Activated CD8-positive, alpha-beta T cell treated with anti-CD3 and anti-CD28 coated beads for 36 hours (primary cell): ENCODE data around the gene MAGI2. TPM values are rescaled to one million over a fixed set of nuclear protein-coding genes. Genes with fewer than 3 reads are reported as not detected.

ENCODE experiments used
- ATAC-seq: fragments of 200-7000 bp; cut with Tn5 transposase; one replicate; pipeline ENCODE4 v1.10.0; 2021; ENCODE audit warnings: mild to moderate bottlenecking, moderate library complexity
- CTCF ChIA-PET: fragments of 350-600 bp; sonication (Branson Sonifier 250); formaldehyde crosslinking; loops from one replicate; lab custom pipeline; 2021; ENCODE audit warnings: antibody characterized with exemption; lab: Charles Lee
- POLR2A ChIA-PET: fragments of 350-600 bp; sonication (Branson Sonifier 250); formaldehyde crosslinking; loops from one replicate; lab custom pipeline; 2021; ENCODE audit warnings: antibody characterized with exemption; lab: Charles Lee
- DNase-seq: peaks from one replicate; pipeline ENCODE4 v3.0.0-alpha.2; 2020
- H3K27ac Mint-ChIP-seq: one replicate; pipeline ENCODE4 v1.8.0; 2021; ENCODE audit warnings: mild to moderate bottlenecking, mixed read lengths
- H3K27me3 Mint-ChIP-seq: one replicate; pipeline ENCODE4 v1.8.0; 2021; ENCODE audit warnings: mixed read lengths
- H3K36me3 Mint-ChIP-seq: one replicate; pipeline ENCODE4 v1.8.0; 2021; ENCODE audit warnings: low read depth, mixed read lengths
- H3K4me1 Mint-ChIP-seq: one replicate; pipeline ENCODE4 v1.8.0; 2021; ENCODE audit warnings: low read depth, mixed read lengths
- H3K4me3 Mint-ChIP-seq: one replicate; pipeline ENCODE4 v1.8.0; 2021; ENCODE audit warnings: mild to moderate bottlenecking, moderate library complexity, mixed read lengths
- H3K9me3 Mint-ChIP-seq: one replicate; pipeline ENCODE4 v1.8.0; 2021; ENCODE audit warnings: mixed read lengths
- CTCF ChIP-seq: fragments of 200-600 bp; IDR thresholded peaks from one replicate; pipeline ENCODE4 v1.8.0; 2022; ENCODE audit warnings: antibody characterized with exemption, mild to moderate bottlenecking
- intact Hi-C: fragments of 100-400 bp; cut with micrococcal nuclease; formaldehyde crosslinking; loops from one replicate; pipeline ENCODE4 v1.10.0; 2022
- total RNA-seq, 2 experiments: library from RNA; stranded (reverse); gene quantifications; one replicate each; pipeline ENCODE4 v1.2.3, GENCODE V29; 2021

The MAGI2 gene
- total RNA-seq, 2 experiments from 2014 or later = 0.04 to 0.09 TPM

- Mint-ChIP-seq H3K9me3 (peaks cover 1% of the 10 kb centered on the region), H3K36me3 (no peaks in the 10 kb centered on the region), H3K27ac (no peak overlapping the region), H3K27me3 (peaks cover 1% of the 10 kb centered on the region), H3K4me3 (no peak overlapping the region), H3K4me1 (no peaks in the 10 kb centered on the region)
- no peak for TF ChIP-seq CTCF
- ChIA-PET CTCF (no interaction called here), POLR2A (no interaction called here)
- intact Hi-C loops = no loop called here
- no peak for DNase-seq
- ATAC-seq = no peak
Observed at GRCh38 chr7:79434867-79435266, 18.6 kb downstream of the MAGI2 start.

- TF ChIP-seq CTCF = no peak
- Mint-ChIP-seq H3K9me3 (peaks cover 1% of the 10 kb centered on the region), H3K4me1 (no peaks in the 10 kb centered on the region), H3K4me3 (no peak overlapping the region), H3K36me3 (no peaks in the 10 kb centered on the region), H3K27me3 (peaks cover 1% of the 10 kb centered on the region), H3K27ac (no peak overlapping the region)
- ChIA-PET CTCF (no interaction called here), POLR2A (no interaction called here)
- ATAC-seq (no peak), DNase-seq (no peak)
- intact Hi-C loops = no loop called here
Observed at GRCh38 chr7:79434098-79434497, 19.4 kb downstream of the MAGI2 start.

- POLR2A ChIA-PET = no interaction called here
- DNase-seq = no peak
- TF ChIP-seq CTCF = no peak
- H3K27me3 Mint-ChIP-seq = peaks cover 1% of the 10 kb centered on the region
- no peaks in the 10 kb centered on the region for H3K36me3 Mint-ChIP-seq
- ATAC-seq = no peak
- H3K27ac Mint-ChIP-seq = no peak overlapping the region
- CTCF ChIA-PET = interaction anchor here (0.7 kb wide), 1 partner anchor 633 kb away, joined by 3 read pairs; no protein-coding TSS in a partner anchor
- no peak overlapping the region for H3K4me3 Mint-ChIP-seq
- H3K4me1 Mint-ChIP-seq = no peaks in the 10 kb centered on the region
- peaks cover 1% of the 10 kb centered on the region for H3K9me3 Mint-ChIP-seq
- intact Hi-C loops = no loop called here
Observed at GRCh38 chr7:79430391-79430790, 23.1 kb downstream of the MAGI2 start.

- H3K36me3 Mint-ChIP-seq = no peaks in the 10 kb centered on the region
- no peak overlapping the region for H3K27ac Mint-ChIP-seq
- no peak for ATAC-seq
- H3K4me1 Mint-ChIP-seq = no peaks in the 10 kb centered on the region
- intact Hi-C loops = no loop called here
- no peak overlapping the region for H3K4me3 Mint-ChIP-seq
- H3K9me3 Mint-ChIP-seq = no peaks in the 10 kb centered on the region
- POLR2A ChIA-PET = no interaction called here
- DNase-seq = no peak
- no peaks in the 10 kb centered on the region for H3K27me3 Mint-ChIP-seq
- CTCF ChIA-PET = no interaction called here
- TF ChIP-seq CTCF = no peak
Observed at GRCh38 chr7:79425665-79426064, 27.8 kb downstream of the MAGI2 start.

- Mint-ChIP-seq H3K27ac (no peak overlapping the region), H3K27me3 (no peaks in the 10 kb centered on the region), H3K4me1 (no peaks in the 10 kb centered on the region), H3K4me3 (no peak overlapping the region), H3K36me3 (no peaks in the 10 kb centered on the region), H3K9me3 (no peaks in the 10 kb centered on the region)
- ChIA-PET CTCF (no interaction called here), POLR2A (no interaction called here)
- ATAC-seq (no peak), DNase-seq (no peak)
- TF ChIP-seq CTCF = no peak
- intact Hi-C loops = no loop called here
Observed at GRCh38 chr7:79421751-79422150, 31.7 kb downstream of the MAGI2 start.
